ENCODE measurements around the gene GPATCH11. TPM values are rescaled to one million over a fixed set of nuclear protein-coding genes. Genes with fewer than 3 reads are reported as not detected.

Gene GPATCH11
- total RNA-seq, 2 experiments from 2014 or later = 9.9 to 12.8 TPM

DNA sequence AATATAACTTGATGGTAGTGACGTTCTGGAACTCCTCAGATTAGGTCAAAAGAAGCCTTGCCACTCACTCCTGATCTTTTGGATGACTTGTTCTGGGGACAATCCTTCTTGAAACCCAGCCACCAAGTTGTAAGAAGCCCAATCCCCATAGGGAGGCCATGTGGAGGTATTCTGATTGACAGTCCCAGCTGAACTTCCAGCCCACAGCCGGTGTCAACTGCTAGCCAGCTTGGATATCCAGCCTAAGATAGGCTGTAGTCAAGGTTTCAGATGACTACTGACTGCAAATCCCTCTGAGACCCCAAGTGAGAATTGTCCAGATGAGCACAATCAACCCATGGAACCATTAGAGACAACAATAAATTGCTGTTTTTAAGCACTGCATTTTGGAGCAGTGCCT, 41.1 kb downstream of the GPATCH11 start:
- H3K4me1 Mint-ChIP-seq = peaks cover 2% of the 10 kb centered on the region
- no peak overlapping the region for H3K4me3 Mint-ChIP-seq
- no peaks in the 10 kb centered on the region for H3K9me3 Mint-ChIP-seq (ENCODE audit: low read depth)
- CTCF ChIA-PET = no interaction called here
- H3K27me3 Mint-ChIP-seq = no peaks in the 10 kb centered on the region
- no peak overlapping the region for H3K27ac Mint-ChIP-seq
- ATAC-seq = no peak
- peaks cover 67% of the 10 kb centered on the region for H3K36me3 Mint-ChIP-seq
- DNase-seq = no peak

DNA sequence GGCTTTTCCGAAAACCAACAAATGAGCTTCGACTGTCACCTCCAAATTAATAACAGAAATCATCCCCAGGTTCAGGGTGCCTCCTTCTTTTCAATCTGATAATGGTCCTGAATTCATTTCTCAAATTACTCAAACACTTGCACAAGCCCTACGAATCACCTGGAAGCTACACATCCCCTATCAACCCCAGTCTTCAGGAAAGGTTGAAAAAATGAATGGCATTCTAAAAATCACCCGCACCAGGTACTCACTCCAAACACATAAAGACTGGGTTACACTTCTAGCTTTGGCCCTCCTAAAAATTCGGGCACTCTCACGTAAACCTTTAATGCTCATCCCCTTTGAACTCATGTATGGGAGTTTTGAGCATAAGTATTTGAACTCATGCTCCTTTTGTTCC, 48.6 kb downstream of the GPATCH11 start:
- DNase-seq = no peak
- H3K27ac Mint-ChIP-seq = no peak overlapping the region
- peaks cover 59% of the 10 kb centered on the region for H3K36me3 Mint-ChIP-seq
- no peak for ATAC-seq
- CTCF ChIA-PET = no interaction called here
- no peaks in the 10 kb centered on the region for H3K9me3 Mint-ChIP-seq (ENCODE audit: low read depth)
- H3K4me3 Mint-ChIP-seq = no peak overlapping the region
- H3K4me1 Mint-ChIP-seq = no peaks in the 10 kb centered on the region
- no peaks in the 10 kb centered on the region for H3K27me3 Mint-ChIP-seq

- H3K4me1 Mint-ChIP-seq = peaks cover 7% of the 10 kb centered on the region
- no peak for ATAC-seq
- no peak for DNase-seq
- H3K36me3 Mint-ChIP-seq = peaks cover 65% of the 10 kb centered on the region
- no peaks in the 10 kb centered on the region for H3K27me3 Mint-ChIP-seq
- no peak overlapping the region for H3K27ac Mint-ChIP-seq
- H3K4me3 Mint-ChIP-seq = no peak overlapping the region
- CTCF ChIA-PET = no interaction called here
- H3K9me3 Mint-ChIP-seq (ENCODE audit: low read depth) = no peaks in the 10 kb centered on the region
Observed at GRCh38 chr2:37142546-37142945, 58.2 kb downstream of the GPATCH11 start.

DNA sequence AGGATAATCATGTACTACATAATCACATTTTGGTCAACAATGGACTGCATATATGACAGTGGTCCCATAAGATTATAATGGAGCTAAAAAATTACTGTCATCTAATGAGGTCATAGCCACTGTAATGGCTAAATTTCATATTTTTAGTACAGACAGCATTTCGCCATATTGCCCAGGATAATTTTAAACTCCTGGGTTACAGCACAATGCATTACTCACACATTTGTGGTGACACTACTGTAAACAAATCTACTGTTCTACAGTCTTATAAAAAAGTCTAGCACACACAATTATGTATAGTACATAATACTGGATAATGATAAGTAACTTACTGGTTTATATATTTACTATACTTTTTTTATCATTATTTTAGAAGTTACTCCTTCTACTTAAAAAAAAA, 59.7 kb downstream of the GPATCH11 start:
- no peaks in the 10 kb centered on the region for H3K27me3 Mint-ChIP-seq
- ATAC-seq (no peak), DNase-seq (no peak)
- H3K9me3 Mint-ChIP-seq (ENCODE audit: low read depth) = no peaks in the 10 kb centered on the region
- H3K36me3 Mint-ChIP-seq = peaks cover 69% of the 10 kb centered on the region
- H3K27ac Mint-ChIP-seq = no peak overlapping the region
- H3K4me1 Mint-ChIP-seq = peaks cover 14% of the 10 kb centered on the region
- CTCF ChIA-PET = no interaction called here
- H3K4me3 Mint-ChIP-seq = no peak overlapping the region

DNA sequence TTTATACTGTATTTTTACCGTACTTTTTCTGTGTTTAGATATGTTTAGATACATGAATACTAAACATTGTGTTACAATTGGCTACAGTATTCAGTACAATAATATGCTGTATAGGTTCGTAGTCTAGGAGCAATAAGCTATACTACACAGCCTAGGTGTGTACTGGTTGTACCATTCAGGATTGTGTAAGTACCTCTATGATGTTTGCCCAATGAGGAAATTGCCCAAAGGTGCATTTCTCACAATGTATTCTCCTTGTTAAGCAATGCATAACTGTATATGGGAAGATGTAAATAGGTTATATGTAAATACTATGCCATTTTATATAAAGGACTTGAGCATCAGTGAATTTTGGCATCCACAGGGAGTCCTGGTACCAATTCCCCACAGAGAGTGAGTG, 61.7 kb downstream of the GPATCH11 start:
- peaks cover 33% of the 10 kb centered on the region for H3K4me1 Mint-ChIP-seq
- no peak overlapping the region for H3K27ac Mint-ChIP-seq
- DNase-seq = no peak
- peaks cover 65% of the 10 kb centered on the region for H3K36me3 Mint-ChIP-seq
- CTCF ChIA-PET = no interaction called here
- ATAC-seq = no peak
- H3K4me3 Mint-ChIP-seq = no peak overlapping the region
- H3K27me3 Mint-ChIP-seq = no peaks in the 10 kb centered on the region
- no peaks in the 10 kb centered on the region for H3K9me3 Mint-ChIP-seq (ENCODE audit: low read depth)

DNA sequence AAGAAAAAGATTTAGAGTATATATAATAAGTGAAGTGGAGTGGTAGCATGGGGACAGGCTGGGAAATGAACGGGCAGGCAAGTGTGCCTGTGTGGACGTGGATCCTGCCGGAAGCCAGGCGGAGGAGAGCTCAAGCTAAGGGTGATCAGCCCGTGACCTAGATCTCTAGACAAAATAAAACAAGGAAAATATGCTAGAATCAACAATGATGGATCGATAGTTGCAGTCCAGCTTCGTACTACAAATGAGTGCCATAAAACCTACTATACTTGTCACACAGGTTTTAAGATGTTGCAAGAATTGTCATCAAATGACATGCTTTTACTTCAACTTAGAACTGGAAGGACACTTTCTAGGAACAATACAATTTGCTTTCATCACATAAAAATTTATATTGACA, 64.0 kb downstream of the GPATCH11 start:
- ATAC-seq = no peak
- Mint-ChIP-seq H3K4me3 (no peak overlapping the region), H3K36me3 (peaks cover 68% of the 10 kb centered on the region), H3K27me3 (no peaks in the 10 kb centered on the region), H3K27ac (no peak overlapping the region), H3K4me1 (peaks cover 49% of the 10 kb centered on the region), H3K9me3 (ENCODE audit: low read depth) (no peaks in the 10 kb centered on the region)
- CTCF ChIA-PET = no interaction called here
- DNase-seq = no peak

Other genes starting within 250 kb of the GPATCH11 start
- gene STRN, start 118.0 kb upstream of the GPATCH11 start, total RNA-seq = 10 to 100 TPM; 27.7 to 30.8 TPM
- 10 to 100 TPM; 14.8 to 15.2 TPM for gene HEATR5B, start 146 bp upstream of the GPATCH11 start, total RNA-seq
- 100 to 1,000 TPM; 115 to 175 TPM for gene EIF2AK2, start 72.5 kb downstream of the GPATCH11 start, total RNA-seq
- gene SULT6B1, start 104.2 kb downstream of the GPATCH11 start, total RNA-seq = not detected
- 10 to 100 TPM; 35.6 to 37.9 TPM for gene CEBPZOS, start 112.0 kb downstream of the GPATCH11 start, total RNA-seq
- gene CEBPZ, start 147.1 kb downstream of the GPATCH11 start, total RNA-seq = 10 to 100 TPM; 52.2 to 73.3 TPM
- 10 to 100 TPM; 18.1 to 24.8 TPM for gene NDUFAF7, start 147.1 kb downstream of the GPATCH11 start, total RNA-seq
- 10 to 100 TPM; 26.0 to 39.6 TPM for gene PRKD3, start 240.3 kb downstream of the GPATCH11 start, total RNA-seq